ENCODE measurements around the gene DEDD.
"Not testable (repeated sequence)": the region's sequence is repeated elsewhere in the genome, so short reads cannot be mapped to it uniquely, and the experiment has no call there.

DEDD gene

DNA sequence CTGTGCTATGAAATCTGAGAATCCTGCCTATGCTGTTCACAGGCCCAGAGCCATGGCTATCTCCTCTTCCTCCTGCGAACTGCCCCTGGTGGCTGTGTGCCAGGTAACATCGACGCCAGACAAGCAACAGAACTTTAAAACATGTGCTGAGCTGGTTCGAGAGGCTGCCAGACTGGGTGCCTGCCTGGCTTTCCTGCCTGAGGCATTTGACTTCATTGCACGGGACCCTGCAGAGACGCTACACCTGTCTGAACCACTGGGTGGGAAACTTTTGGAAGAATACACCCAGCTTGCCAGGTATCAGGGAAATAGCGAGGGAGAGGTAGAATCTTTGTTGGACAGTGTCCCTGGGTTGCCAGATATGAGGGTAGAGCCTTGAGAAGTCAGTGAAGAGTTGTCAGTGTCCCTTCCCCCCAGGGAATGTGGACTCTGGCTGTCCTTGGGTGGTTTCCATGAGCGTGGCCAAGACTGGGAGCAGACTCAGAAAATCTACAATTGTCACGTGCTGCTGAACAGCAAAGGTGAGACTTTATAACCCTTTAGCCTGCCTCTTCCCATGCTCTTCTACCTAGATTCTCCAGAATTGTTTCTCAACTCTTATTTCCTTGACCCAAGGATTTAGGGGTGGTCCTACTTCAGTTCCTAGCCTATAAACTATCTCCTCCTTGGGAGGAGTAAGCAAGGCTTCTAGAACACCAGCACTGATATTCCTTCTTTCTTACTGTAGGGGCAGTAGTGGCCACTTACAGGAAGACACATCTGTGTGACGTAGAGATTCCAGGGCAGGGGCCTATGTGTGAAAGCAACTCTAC is 13.2 kb downstream of the DEDD start:
- Histone ChIP-seq H3K27me3 (ENCODE audit: control insufficient read depth, insufficient read depth, low read length) (no peaks in the 10 kb centered on the region), H3K9ac (ENCODE audit: low read depth, low read length) (peak overlapping the region; percentile 99), H3K4me2 (ENCODE audit: low read length) (peak overlapping the region; percentile 92), H3K9me3 (replicated peaks; ENCODE audit: low read length) (no peaks in the 10 kb centered on the region), H3K4me3 (ENCODE audit: low read length) (peak overlapping the region; percentile 100), H3K4me1 (ENCODE audit: control insufficient read depth, insufficient read depth, low read length) (peaks cover 40% of the 10 kb centered on the region), H3K36me3 (ENCODE audit: insufficient read depth, low read length) (peaks cover 44% of the 10 kb centered on the region)

GRCh38 chr1:161117759-161118581 is 14.5 kb downstream of the DEDD start, which contains the start of the genes NIT1 and PFDN2:
Gene NIT1 (plus strand): TSS chr1:161118105. CDS start chr1:161118177, 72 bp downstream.
Gene PFDN2 (minus strand): TSS chr1:161118037. CDS start chr1:161118026, 11 bp downstream.
- H3K9ac ChIP-seq (ENCODE audit: low read depth, low read length) = peak within 1 kb of the TSS; percentile 99
- H3K27me3 ChIP-seq (ENCODE audit: control insufficient read depth, insufficient read depth, low read length) = no peaks in the 10 kb centered on the region
- peaks cover 42% of the 10 kb centered on the region for H3K4me1 ChIP-seq (ENCODE audit: control insufficient read depth, insufficient read depth, low read length)
- peak within 1 kb of the TSS; percentile 100 for H3K4me3 ChIP-seq (ENCODE audit: low read length)
- no peaks in the 10 kb centered on the region for H3K9me3 ChIP-seq (replicated peaks; ENCODE audit: low read length)
- H3K36me3 ChIP-seq (ENCODE audit: insufficient read depth, low read length) = peaks cover 33% of the 10 kb centered on the region
- peak within 1 kb of the TSS; percentile 92 for H3K4me2 ChIP-seq (ENCODE audit: low read length)

DNA sequence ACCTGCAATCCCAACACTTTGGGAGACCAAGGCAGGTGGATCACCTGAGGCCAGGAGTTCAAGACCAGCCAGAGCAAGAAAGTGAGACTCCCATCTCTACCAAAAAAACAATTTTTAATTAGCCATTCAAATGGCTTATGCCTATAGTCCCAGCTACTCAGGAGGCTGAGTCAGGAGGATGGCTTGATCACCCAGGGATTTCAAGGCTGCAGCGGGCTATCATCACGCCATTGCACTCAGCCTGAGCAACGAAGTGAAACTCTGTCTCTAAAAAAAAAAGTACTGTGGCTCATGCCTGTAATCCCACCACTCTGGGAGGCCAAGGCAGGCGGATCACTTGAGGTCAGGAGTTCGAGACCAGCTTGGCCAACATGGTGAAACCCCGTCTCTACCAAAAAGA is 16.5 kb downstream of the DEDD start:
- Histone ChIP-seq H3K36me3 (ENCODE audit: insufficient read depth, low read length) (peaks cover 13% of the 10 kb centered on the region), H3K4me1 (ENCODE audit: control insufficient read depth, insufficient read depth, low read length) (peaks cover 42% of the 10 kb centered on the region), H3K4me2 (ENCODE audit: low read length) (peak overlapping the region; percentile 92)
- H3K9ac ChIP-seq (ENCODE audit: low read depth, low read length); H3K4me3 ChIP-seq (ENCODE audit: low read length); H3K27me3 ChIP-seq (ENCODE audit: control insufficient read depth, insufficient read depth, low read length); H3K9me3 ChIP-seq (replicated peaks; ENCODE audit: low read length): not testable (repeated sequence)

- Histone ChIP-seq H3K4me2 (ENCODE audit: low read length) (peak overlapping the region; percentile 31), H3K9ac (ENCODE audit: low read depth, low read length) (no peak overlapping the region), H3K4me3 (ENCODE audit: low read length) (no peak overlapping the region), H3K27me3 (ENCODE audit: control insufficient read depth, insufficient read depth, low read length) (no peaks in the 10 kb centered on the region), H3K9me3 (replicated peaks; ENCODE audit: low read length) (no peaks in the 10 kb centered on the region), H3K4me1 (ENCODE audit: control insufficient read depth, insufficient read depth, low read length) (peaks cover 40% of the 10 kb centered on the region), H3K36me3 (ENCODE audit: insufficient read depth, low read length) (peaks cover 6% of the 10 kb centered on the region)
Observed at GRCh38 chr1:161115132-161115711, 17.2 kb downstream of the DEDD start.

DNA sequence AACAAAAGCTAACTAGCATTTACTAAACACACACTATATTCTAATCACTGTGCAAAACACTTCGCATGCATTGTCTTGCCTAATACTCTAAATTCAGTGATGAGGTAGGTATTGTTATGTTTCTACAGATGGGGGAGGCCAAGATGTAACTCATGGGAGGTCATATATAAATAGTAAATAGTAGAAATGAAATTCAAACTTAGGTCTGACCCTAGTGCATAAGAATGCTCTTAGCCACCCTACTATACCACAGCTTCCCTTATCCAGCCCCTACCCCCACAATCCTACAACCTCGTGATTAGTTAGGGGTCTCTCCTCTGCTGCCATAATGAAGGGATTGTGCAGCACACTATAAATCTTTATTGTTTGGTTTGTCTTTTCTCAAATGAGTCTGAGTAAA is 17.9 kb downstream of the DEDD start:
- H3K9me3 ChIP-seq (replicated peaks; ENCODE audit: low read length) = no peaks in the 10 kb centered on the region
- H3K4me1 ChIP-seq (ENCODE audit: control insufficient read depth, insufficient read depth, low read length) = peaks cover 34% of the 10 kb centered on the region
- no peaks in the 10 kb centered on the region for H3K27me3 ChIP-seq (ENCODE audit: control insufficient read depth, insufficient read depth, low read length)
- no peak overlapping the region for H3K9ac ChIP-seq (ENCODE audit: low read depth, low read length)
- H3K4me3 ChIP-seq (ENCODE audit: low read length) = no peak overlapping the region
- peaks cover 5% of the 10 kb centered on the region for H3K36me3 ChIP-seq (ENCODE audit: insufficient read depth, low read length)
- H3K4me2 ChIP-seq (ENCODE audit: low read length) = peak overlapping the region; percentile 4

DNA sequence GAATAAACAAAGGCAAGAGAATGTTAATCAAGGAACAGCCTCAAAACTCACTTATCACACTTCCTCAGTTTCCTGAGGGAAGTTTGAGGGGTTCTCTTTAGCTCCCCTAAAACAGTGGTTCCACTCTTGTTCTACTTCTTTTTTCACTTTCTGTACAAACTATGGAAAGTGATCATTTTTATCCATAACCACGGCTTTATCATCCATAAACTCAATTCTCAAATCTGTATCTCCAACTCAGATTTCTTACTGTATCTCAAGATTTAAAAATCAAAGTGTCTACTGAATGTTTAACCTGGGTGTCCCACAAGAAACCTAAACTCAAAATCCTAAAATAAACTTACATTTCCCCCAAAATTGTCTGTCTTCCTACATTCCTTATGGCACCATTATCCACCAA is 18.6 kb downstream of the DEDD start:
- no peaks in the 10 kb centered on the region for H3K9me3 ChIP-seq (replicated peaks; ENCODE audit: low read length)
- H3K4me2 ChIP-seq (ENCODE audit: low read length) = no peak overlapping the region
- peaks cover 27% of the 10 kb centered on the region for H3K4me1 ChIP-seq (ENCODE audit: control insufficient read depth, insufficient read depth, low read length)
- H3K4me3 ChIP-seq (ENCODE audit: low read length) = no peak overlapping the region
- peaks cover 11% of the 10 kb centered on the region for H3K36me3 ChIP-seq (ENCODE audit: insufficient read depth, low read length)
- no peak overlapping the region for H3K9ac ChIP-seq (ENCODE audit: low read depth, low read length)
- H3K27me3 ChIP-seq (ENCODE audit: control insufficient read depth, insufficient read depth, low read length) = no peaks in the 10 kb centered on the region

DNA sequence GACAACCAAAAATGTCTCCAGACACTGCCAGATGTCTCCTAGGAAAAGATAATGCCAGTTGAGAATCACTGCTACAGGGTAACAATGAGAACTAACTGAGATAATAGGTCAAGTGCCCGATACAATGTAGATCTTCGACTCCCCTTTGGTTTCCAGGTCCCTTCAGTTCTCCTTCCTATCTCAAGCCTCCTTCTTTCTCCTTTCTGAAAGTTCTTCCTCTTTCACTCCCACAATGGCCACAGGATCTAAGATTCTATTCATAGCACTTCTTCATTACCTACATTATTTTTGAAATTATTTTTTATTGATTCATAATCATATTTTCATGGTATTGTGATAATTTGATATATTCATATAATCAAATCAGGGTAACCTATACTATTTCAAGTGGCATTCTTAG is 20.9 kb downstream of the DEDD start:
- Histone ChIP-seq H3K4me1 (ENCODE audit: control insufficient read depth, insufficient read depth, low read length) (peaks cover 22% of the 10 kb centered on the region), H3K36me3 (ENCODE audit: insufficient read depth, low read length) (peaks cover 15% of the 10 kb centered on the region), H3K4me3 (ENCODE audit: low read length) (no peak overlapping the region), H3K9me3 (replicated peaks; ENCODE audit: low read length) (no peaks in the 10 kb centered on the region), H3K4me2 (ENCODE audit: low read length) (no peak overlapping the region), H3K9ac (ENCODE audit: low read depth, low read length) (no peak overlapping the region), H3K27me3 (ENCODE audit: control insufficient read depth, insufficient read depth, low read length) (no peaks in the 10 kb centered on the region)

- H3K9me3 ChIP-seq (replicated peaks; ENCODE audit: low read length) = no peaks in the 10 kb centered on the region
- H3K4me1 ChIP-seq (ENCODE audit: control insufficient read depth, insufficient read depth, low read length) = peaks cover 18% of the 10 kb centered on the region
- no peak overlapping the region for H3K9ac ChIP-seq (ENCODE audit: low read depth, low read length)
- peaks cover 18% of the 10 kb centered on the region for H3K36me3 ChIP-seq (ENCODE audit: insufficient read depth, low read length)
- no peaks in the 10 kb centered on the region for H3K27me3 ChIP-seq (ENCODE audit: control insufficient read depth, insufficient read depth, low read length)
- H3K4me2 ChIP-seq (ENCODE audit: low read length) = no peak overlapping the region
- H3K4me3 ChIP-seq (ENCODE audit: low read length) = no peak overlapping the region
Observed at GRCh38 chr1:161111117-161111516, 21.4 kb downstream of the DEDD start.

- H3K4me1 ChIP-seq (ENCODE audit: control insufficient read depth, insufficient read depth, low read length) = no peaks in the 10 kb centered on the region
- H3K4me2 ChIP-seq (ENCODE audit: low read length) = no peak overlapping the region
- H3K4me3 ChIP-seq (ENCODE audit: low read length) = no peak overlapping the region
- H3K27me3 ChIP-seq (ENCODE audit: control insufficient read depth, insufficient read depth, low read length) = no peaks in the 10 kb centered on the region
- H3K9ac ChIP-seq (ENCODE audit: low read depth, low read length) = no peak overlapping the region
- H3K9me3 ChIP-seq (replicated peaks; ENCODE audit: low read length) = no peaks in the 10 kb centered on the region
- H3K36me3 ChIP-seq (ENCODE audit: insufficient read depth, low read length) = peaks cover 29% of the 10 kb centered on the region
Observed at GRCh38 chr1:161106431-161106830, 26.0 kb downstream of the DEDD start.

GRCh38 chr1:161100556-161100955 is 31.9 kb downstream of the DEDD start:
- peaks cover 18% of the 10 kb centered on the region for H3K4me1 ChIP-seq (ENCODE audit: control insufficient read depth, insufficient read depth, low read length)
- no peak overlapping the region for H3K9ac ChIP-seq (ENCODE audit: low read depth, low read length)

DNA sequence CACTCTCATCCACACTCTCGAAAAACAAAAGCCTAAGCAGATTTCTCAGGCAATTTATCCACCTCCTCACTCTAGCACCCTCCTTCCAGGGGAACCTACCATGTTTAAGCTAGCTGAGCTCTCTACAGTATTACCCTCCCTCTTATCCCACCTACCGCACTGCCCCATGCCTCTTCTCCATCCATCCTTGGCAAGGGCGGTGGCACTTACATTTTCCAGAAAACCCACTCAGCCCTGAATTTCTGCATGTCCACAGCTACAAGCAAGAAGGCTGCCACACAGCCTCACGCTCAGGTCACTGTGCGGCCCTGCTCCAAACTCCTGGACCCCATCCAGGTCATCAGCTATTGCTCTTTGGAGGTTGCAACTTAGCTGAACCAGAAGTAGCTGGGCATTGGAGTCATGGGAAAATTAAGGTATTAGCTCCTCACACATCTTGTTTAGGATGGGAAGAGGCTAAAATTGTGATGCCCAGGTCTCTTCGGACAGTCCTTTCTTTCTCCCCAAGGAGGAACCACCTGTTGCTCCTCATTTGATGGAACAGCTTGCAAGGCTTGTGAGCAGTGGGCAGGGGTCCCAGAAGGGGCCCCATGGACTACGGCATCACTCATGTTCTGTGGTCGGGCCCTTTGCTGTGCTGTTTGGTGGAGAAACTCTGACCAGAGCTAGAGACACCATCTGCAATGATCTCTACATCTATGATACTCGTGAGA is 33.2 kb downstream of the DEDD start:
- peaks cover 30% of the 10 kb centered on the region for H3K36me3 ChIP-seq (ENCODE audit: insufficient read depth, low read length)
- H3K4me3 ChIP-seq (ENCODE audit: low read length) = no peak overlapping the region
- no peak overlapping the region for H3K9ac ChIP-seq (ENCODE audit: low read depth, low read length)
- H3K9me3 ChIP-seq (replicated peaks; ENCODE audit: low read length) = no peaks in the 10 kb centered on the region
- H3K4me2 ChIP-seq (ENCODE audit: low read length) = peak overlapping the region; percentile 78
- peaks cover 18% of the 10 kb centered on the region for H3K4me1 ChIP-seq (ENCODE audit: control insufficient read depth, insufficient read depth, low read length)
- H3K27me3 ChIP-seq (ENCODE audit: control insufficient read depth, insufficient read depth, low read length) = no peaks in the 10 kb centered on the region

More at GRCh38 chr1:161100556-161100955, 31.9 kb downstream of the DEDD start:
- H3K4me3 ChIP-seq (ENCODE audit: low read length) = no peak overlapping the region
- no peaks in the 10 kb centered on the region for H3K27me3 ChIP-seq (ENCODE audit: control insufficient read depth, insufficient read depth, low read length)
- H3K9me3 ChIP-seq (replicated peaks; ENCODE audit: low read length) = no peaks in the 10 kb centered on the region
- no peak overlapping the region for H3K4me2 ChIP-seq (ENCODE audit: low read length)
- peaks cover 30% of the 10 kb centered on the region for H3K36me3 ChIP-seq (ENCODE audit: insufficient read depth, low read length)

Measured in skeletal muscle satellite cell (primary cell).